Tibial artery (tissue), 4 donors: Measurements from ENCODE around the gene FAM53B.

Experiments used
- DNase-seq, 2 donors: peaks; one replicate each; pipeline ENCODE4 v3.0.0-alpha.2; 2019
- H3K27ac ChIP-seq, 2 donors: fragments of 200-600 bp; sonication (generic) in 1 of 2; 1 replicate in 1 of 2; 2 replicates in 1 of 2; pipeline ENCODE4 v1.5.1; 2018 to 2019; ENCODE audit warnings: mild to moderate bottlenecking in 1 of 2
- H3K27me3 ChIP-seq, 2 donors: fragments of 200-600 bp; sonication (generic) in 1 of 2; one replicate each; pipeline versions ENCODE4 v1.5.1 to v1.6.0; 2016 to 2019
- H3K36me3 ChIP-seq, 3 donors: fragments of 200-600 bp; sonication (generic) in 2 of 3; one replicate each; pipeline ENCODE4 v1.5.1; 2016 to 2019; ENCODE audit warnings: mild to moderate bottlenecking in 2 of 3
- H3K4me1 ChIP-seq, 4 donors: fragments of 200-600 bp; sonication (generic) in 2 of 4; 1 replicate in 3 of 4; 2 replicates in 1 of 4; pipeline ENCODE4 v1.5.1; 2016 to 2019
- H3K4me3 ChIP-seq, 2 donors: fragments of 200-600 bp; sonication (generic) in 1 of 2; 1 replicate in 1 of 2; 2 replicates in 1 of 2; pipeline ENCODE4 v1.5.1; 2018 to 2019; ENCODE audit warnings: mild to moderate bottlenecking in 2 of 2
- H3K9me3 ChIP-seq, 3 donors: fragments of 200-600 bp; sonication (generic) in 1 of 3; one replicate each; pipeline ENCODE4 v1.5.1; 2016 to 2019
- intact Hi-C: fragments of 100-400 bp; cut with DNase I; formaldehyde crosslinking; loops from one replicate; pipeline ENCODE4 v1.15.0; 2023; ENCODE audit warnings: low total_unique reads
- TF ChIP-seq, protein P1 (sequence below), 2 experiments: fragments of 200-600 bp in 1 of 2; fragments of 450-650 bp in 1 of 2; IDR thresholded peaks; one replicate each; pipeline ENCODE4 v1.5.1; 2017 to 2019; ENCODE audit warnings: antibody characterized with exemption in 2 of 2, mild to moderate bottlenecking in 1 of 2, moderate library complexity in 1 of 2

FAM53B gene

DNA sequence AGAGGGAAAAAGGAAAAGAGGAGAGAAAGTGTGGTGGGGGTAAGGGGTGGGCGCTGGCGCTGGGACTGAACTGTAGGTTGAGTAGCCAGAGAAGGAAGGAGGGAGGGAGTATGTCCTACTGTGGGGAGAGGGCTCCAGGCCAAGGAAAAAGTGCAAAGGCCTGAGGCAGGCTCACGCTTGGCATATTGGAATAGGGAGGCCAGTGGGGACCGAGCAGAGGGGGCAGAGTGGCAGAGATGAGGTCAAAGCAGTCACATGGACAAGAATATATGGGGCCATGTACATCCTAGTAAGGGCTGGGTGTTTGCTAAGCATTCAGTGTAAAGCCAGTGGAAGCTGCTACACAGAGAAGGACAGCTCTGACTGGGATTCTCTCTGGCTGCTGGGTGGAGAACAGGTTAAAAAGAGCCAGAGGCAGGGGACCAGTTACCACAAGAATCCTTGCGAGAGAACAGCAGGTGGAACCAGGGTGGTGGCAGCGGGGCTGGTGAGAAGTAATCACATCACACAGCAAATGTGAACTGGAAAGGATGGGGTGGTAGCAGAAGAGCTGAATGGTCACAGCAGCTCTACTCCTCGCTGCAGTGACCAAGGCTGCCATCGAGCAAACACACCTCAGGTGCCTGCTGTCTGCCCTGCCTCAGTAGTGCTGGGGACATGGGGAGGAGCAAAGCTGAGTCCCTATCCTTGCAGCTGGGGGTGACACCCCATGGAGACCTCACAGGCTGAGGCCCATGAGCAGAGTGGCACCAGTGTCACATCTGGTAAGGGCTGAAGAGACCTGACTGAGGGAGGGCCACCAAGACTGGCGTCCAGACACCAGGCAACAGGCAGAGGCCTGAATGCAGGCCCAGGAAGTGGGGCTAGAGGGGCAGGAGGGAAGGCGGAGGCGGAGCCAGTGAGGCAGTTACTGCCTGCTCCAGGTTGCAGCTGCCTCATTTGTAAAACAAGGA, 39.5 kb downstream of the FAM53B start:
- H3K27me3 ChIP-seq = no peaks in the 10 kb centered on the region
- TF ChIP-seq, protein P1, sequence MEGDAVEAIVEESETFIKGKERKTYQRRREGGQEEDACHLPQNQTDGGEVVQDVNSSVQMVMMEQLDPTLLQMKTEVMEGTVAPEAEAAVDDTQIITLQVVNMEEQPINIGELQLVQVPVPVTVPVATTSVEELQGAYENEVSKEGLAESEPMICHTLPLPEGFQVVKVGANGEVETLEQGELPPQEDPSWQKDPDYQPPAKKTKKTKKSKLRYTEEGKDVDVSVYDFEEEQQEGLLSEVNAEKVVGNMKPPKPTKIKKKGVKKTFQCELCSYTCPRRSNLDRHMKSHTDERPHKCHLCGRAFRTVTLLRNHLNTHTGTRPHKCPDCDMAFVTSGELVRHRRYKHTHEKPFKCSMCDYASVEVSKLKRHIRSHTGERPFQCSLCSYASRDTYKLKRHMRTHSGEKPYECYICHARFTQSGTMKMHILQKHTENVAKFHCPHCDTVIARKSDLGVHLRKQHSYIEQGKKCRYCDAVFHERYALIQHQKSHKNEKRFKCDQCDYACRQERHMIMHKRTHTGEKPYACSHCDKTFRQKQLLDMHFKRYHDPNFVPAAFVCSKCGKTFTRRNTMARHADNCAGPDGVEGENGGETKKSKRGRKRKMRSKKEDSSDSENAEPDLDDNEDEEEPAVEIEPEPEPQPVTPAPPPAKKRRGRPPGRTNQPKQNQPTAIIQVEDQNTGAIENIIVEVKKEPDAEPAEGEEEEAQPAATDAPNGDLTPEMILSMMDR (IDR thresholded peaks at IDR 0.05) = no peak
- H3K4me3 ChIP-seq = no peak overlapping the region
- DNase-seq = no peak
- H3K27ac ChIP-seq = peak overlapping the region; percentile 65 to 68
- peaks cover 3 to 76% (median 60%) of the 10 kb centered on the region in 4 donors for H3K4me1 ChIP-seq
- intact Hi-C loops = no loop called here
- H3K9me3 ChIP-seq = no peaks in the 10 kb centered on the region
- H3K36me3 ChIP-seq = peaks cover 0 to 17% (median 0%) of the 10 kb centered on the region in 3 donors

DNA sequence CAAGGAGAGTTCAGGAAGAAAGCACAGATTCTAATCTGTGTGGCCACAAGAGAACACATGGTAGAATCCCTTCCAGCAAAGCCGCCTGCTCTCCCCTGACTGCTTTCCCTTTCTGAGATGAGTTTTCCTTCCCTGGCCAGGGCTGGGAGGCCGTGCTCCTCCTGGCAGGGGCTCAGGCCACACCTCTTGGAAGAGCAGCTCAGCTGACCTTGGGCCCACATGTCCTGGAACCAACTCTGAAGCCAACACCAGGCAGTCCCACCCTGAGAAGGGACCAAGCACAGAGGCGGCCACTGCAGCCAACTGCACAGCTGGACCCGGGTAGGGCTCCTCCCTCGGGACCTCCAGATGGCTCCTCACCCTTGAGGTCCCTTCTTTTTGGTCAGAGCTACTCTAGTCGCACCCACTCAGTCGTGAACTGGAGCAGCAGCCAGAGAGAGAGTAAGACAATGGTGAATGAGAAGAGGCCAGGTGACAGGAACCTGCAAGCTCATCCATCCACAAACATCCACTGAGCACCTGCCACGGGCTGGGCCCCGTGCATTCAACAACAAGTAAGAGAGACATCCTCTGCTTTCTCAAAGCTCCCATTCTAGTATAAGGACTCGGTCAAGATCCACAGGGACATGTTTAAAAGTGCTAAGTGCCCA, 40.3 kb downstream of the FAM53B start:
- Histone ChIP-seq H3K36me3 (peaks cover 0 to 17% (median 0%) of the 10 kb centered on the region in 3 donors), H3K9me3 (no peaks in the 10 kb centered on the region), H3K4me3 (no peak overlapping the region), H3K27ac (peak overlapping the region; percentile 65 to 68), H3K27me3 (no peaks in the 10 kb centered on the region), H3K4me1 (peaks cover 3 to 68% (median 60%) of the 10 kb centered on the region in 4 donors)
- DNase-seq = peak; percentile 60 to 86
- intact Hi-C loops = no loop called here
- TF ChIP-seq, protein P1 (IDR thresholded peaks at IDR 0.05) = no peak

DNA sequence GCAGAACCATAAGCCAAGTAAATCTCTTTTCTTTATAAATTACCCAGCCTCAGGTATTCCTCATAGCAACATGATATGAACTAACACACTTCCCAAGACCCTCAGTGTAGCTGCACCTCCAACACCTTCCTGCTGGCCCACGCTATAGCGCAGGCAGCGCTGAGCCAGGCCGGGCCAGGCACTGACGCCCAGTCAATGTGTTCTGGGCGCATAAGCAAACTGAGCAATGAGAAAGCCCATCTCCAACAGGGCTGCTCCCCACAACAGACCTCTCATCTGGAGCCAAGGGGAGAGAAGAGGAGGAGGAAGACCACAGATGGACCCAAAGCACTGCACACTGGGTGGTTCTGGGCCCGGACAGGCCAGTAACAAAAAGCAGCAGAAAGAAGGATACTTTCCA, 40.8 kb downstream of the FAM53B start:
- peaks cover 3 to 63% (median 57%) of the 10 kb centered on the region in 4 donors for H3K4me1 ChIP-seq
- H3K27me3 ChIP-seq = no peaks in the 10 kb centered on the region
- no peak for DNase-seq
- H3K4me3 ChIP-seq = no peak overlapping the region
- intact Hi-C loops = no loop called here
- TF ChIP-seq, protein P1 (IDR thresholded peaks at IDR 0.05) = no peak
- peak overlapping the region; percentile 65 to 68 for H3K27ac ChIP-seq
- peaks cover 0 to 17% (median 0%) of the 10 kb centered on the region in 3 donors for H3K36me3 ChIP-seq
- no peaks in the 10 kb centered on the region for H3K9me3 ChIP-seq

DNA sequence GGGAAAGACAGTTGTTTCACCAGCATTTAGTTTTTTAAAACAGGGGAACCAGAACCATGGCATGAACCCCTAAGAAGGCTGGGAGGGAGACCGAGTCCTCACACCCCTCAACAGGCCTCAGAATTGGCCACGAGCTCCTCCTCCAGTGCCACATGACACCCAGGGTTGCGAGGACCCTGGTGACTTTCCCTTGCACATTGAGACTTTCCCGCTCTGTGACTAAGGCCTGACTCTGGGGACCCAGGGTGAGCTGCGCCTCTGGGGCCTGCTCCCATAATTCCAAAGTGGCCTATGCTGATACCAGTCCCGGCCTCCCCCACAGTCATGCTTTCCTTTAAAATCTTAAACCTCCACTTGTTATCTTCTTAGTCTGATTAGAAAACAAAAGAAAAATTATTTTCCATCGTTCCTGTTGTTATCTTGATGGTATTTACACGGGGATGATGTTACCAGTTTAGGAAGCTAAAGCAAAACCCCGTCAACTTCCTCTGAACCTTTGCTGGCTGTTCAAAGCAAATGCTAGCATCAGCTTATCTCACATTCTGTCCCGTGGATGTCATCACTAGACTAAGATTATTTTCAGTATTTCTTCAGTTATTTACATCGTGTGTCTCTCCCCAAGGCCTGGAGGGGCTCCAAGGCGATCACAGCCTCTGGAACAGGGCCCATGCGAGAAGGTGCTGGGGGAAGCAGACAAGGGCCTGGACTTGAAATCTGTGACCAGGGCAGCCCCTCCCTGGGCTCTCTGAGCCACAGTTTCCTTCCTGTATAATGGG, 42.1 kb downstream of the FAM53B start:
- peaks cover 3 to 57% (median 53%) of the 10 kb centered on the region in 4 donors for H3K4me1 ChIP-seq
- intact Hi-C loops = no loop called here
- DNase-seq = peak; percentile 65 to 79

GRCh38 chr10:124701435-124701834, 42.7 kb downstream of the FAM53B start:
- Histone ChIP-seq H3K4me1 (peaks cover 3 to 56% (median 49%) of the 10 kb centered on the region in 4 donors), H3K36me3 (peaks cover 0 to 16% (median 0%) of the 10 kb centered on the region in 3 donors), H3K27me3 (no peaks in the 10 kb centered on the region), H3K27ac (peak overlapping the region; percentile 65 to 68), H3K4me3 (no peak overlapping the region), H3K9me3 (no peaks in the 10 kb centered on the region)
- TF ChIP-seq, protein P1 (IDR thresholded peaks at IDR 0.05) = no peak
- peak; percentile 92 to 93 for DNase-seq
- intact Hi-C loops = no loop called here

More for the DNA sequence above, 42.1 kb downstream of the FAM53B start:
- TF ChIP-seq, protein P1 (IDR thresholded peaks at IDR 0.05) = no peak
- H3K27me3 ChIP-seq = no peaks in the 10 kb centered on the region
- peaks cover 0 to 17% (median 0%) of the 10 kb centered on the region in 3 donors for H3K36me3 ChIP-seq
- no peak overlapping the region for H3K4me3 ChIP-seq
- H3K27ac ChIP-seq = peak overlapping the region; percentile 65 to 68
- no peaks in the 10 kb centered on the region for H3K9me3 ChIP-seq
